ENCODE results near the gene TOP2A. TPM values are rescaled to one million over a fixed set of nuclear protein-coding genes. Genes with fewer than 3 reads are reported as not detected.

The TOP2A gene
- polyA plus RNA-seq, 1 donor from 2014 or later, result 7.8 TPM

GRCh38 chr17:40442392-40443195, 24.9 kb upstream of the TOP2A start:
- Histone ChIP-seq H2AFZ (ENCODE audit: low read depth, low read length) (no peak overlapping the region), H3K9ac (ENCODE audit: low read length) (peak overlapping the region; percentile 45), H3K36me3 (ENCODE audit: insufficient read depth, low read length) (no peaks in the 10 kb centered on the region)

GRCh38 chr17:40440166-40440565, 22.5 kb upstream of the TOP2A start:
- Histone ChIP-seq H3K4me3 (ENCODE audit: low read length) (no peak overlapping the region), H3K9me3 (ENCODE audit: low read length) (no peaks in the 10 kb centered on the region), H3K9me2 (ENCODE audit: insufficient read depth, low read length) (no peaks in the 10 kb centered on the region), H2AFZ (ENCODE audit: low read depth, low read length) (no peak overlapping the region), H3K27ac (ENCODE audit: low read length) (no peak overlapping the region), H4K20me1 (ENCODE audit: insufficient read depth) (no peaks in the 10 kb centered on the region), H3K27me3 (ENCODE audit: insufficient read depth, low read depth, low read length) (peaks cover 13% of the 10 kb centered on the region), H3K4me2 (ENCODE audit: low read length) (no peak overlapping the region), H3K79me2 (replicated peaks; ENCODE audit: insufficient read depth, low read length) (no peaks in the 10 kb centered on the region), H3K9ac (ENCODE audit: low read length) (no peak overlapping the region), H3F3A (ENCODE audit: insufficient read depth, low read length, poor library complexity, severe bottlenecking) (no peaks in the 10 kb centered on the region), H3K36me3 (ENCODE audit: insufficient read depth, low read length) (no peaks in the 10 kb centered on the region)
- no peak for TF ChIP-seq MXI1 (conservative IDR thresholded peaks at IDR 0.05; ENCODE audit: poor library complexity, severe bottlenecking)

More at GRCh38 chr17:40442392-40443195, 24.9 kb upstream of the TOP2A start:
- Histone ChIP-seq H3K4me2 (ENCODE audit: low read length) (peak overlapping the region; percentile 14), H3K4me3 (ENCODE audit: low read length) (peak overlapping the region; percentile 68), H3K27ac (ENCODE audit: low read length) (no peak overlapping the region), H3K9me2 (ENCODE audit: insufficient read depth, low read length) (no peaks in the 10 kb centered on the region), H3K9me3 (ENCODE audit: low read length) (no peaks in the 10 kb centered on the region), H3F3A (ENCODE audit: insufficient read depth, low read length, poor library complexity, severe bottlenecking) (no peaks in the 10 kb centered on the region), H3K27me3 (ENCODE audit: insufficient read depth, low read depth, low read length) (peaks cover 13% of the 10 kb centered on the region), H4K20me1 (ENCODE audit: insufficient read depth) (no peaks in the 10 kb centered on the region), H3K79me2 (replicated peaks; ENCODE audit: insufficient read depth, low read length) (no peaks in the 10 kb centered on the region)
- TF ChIP-seq REST (IDR thresholded peaks at IDR 0.05; ENCODE audit: borderline replicate concordance), result no peak
- TF ChIP-seq EP300 (conservative IDR thresholded peaks at IDR 0.05; ENCODE audit: poor library complexity, severe bottlenecking), result no peak
- no peak for TF ChIP-seq EZH2 (IDR thresholded peaks at IDR 0.05; ENCODE audit: borderline replicate concordance, insufficient read depth, low read length, poor library complexity, severe bottlenecking)
- no peak for TF ChIP-seq POLR2AphosphoS5 (IDR thresholded peaks at IDR 0.05)
- TF ChIP-seq MXI1 (conservative IDR thresholded peaks at IDR 0.05; ENCODE audit: poor library complexity, severe bottlenecking), result no peak
- no peak for TF ChIP-seq RAD21 (conservative IDR thresholded peaks at IDR 0.05)
- no peak for TF ChIP-seq CTCF (IDR thresholded peaks at IDR 0.05; ENCODE audit: poor library complexity, severe bottlenecking)
- no peak for TF ChIP-seq TAF1 (IDR thresholded peaks at IDR 0.05; ENCODE audit: low read depth)
- no peak for TF ChIP-seq SMC3 (conservative IDR thresholded peaks at IDR 0.05; ENCODE audit: poor library complexity)

Data from neural cell (in vitro differentiated cells).